Activated CD4-positive, alpha-beta T cell treated with anti-CD3 and anti-CD28 coated beads for 4 hours (primary cell): ENCODE results near the gene NMBR.
"Not testable (repeated sequence)": the region's sequence is repeated elsewhere in the genome, so short reads cannot be mapped to it uniquely, and the experiment has no call there.

Source experiments
- DNase-seq, 2 donors: peaks; one replicate each; pipeline ENCODE4 v3.0.0-alpha.2; 2020

NMBR gene

DNA sequence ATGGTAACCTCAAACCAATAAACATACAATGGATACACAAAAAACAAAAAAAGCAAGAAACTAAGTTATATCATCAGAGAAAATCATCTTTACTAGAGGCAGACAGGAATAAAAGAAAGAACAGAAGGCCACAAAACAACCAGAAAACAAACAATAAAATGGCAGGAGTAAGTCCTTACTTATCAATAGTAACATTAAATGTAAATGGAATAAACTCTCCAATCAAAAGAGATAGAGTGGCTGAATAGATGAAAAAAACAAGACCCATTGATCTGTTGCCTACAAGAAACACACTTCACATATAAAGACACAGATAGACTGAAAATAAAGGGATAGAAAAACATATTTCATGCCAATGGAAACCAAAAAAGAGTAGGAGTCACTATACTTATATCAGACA, 95.5 kb downstream of the NMBR start:
- DNase-seq, result no peak

DNA sequence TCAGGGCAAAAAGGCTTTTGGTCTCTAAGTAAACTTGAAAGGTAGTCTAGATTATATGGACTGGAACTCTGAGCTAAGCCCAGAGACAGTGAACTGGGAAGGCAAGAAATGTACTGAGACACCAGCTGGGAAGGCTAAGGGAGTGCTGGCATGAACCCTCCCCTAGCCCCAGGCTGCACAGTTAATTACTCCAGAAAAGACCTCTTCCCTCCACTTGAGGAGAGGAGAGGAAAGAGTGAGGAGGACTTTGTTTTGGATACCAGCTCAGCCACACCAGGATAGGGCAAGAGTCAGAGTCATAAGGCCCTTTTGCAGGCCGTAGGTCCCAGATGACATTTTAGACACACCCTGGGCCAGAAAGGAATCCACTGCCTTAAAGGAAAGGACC, 98.3 kb downstream of the NMBR start:
- no peak for DNase-seq

DNA sequence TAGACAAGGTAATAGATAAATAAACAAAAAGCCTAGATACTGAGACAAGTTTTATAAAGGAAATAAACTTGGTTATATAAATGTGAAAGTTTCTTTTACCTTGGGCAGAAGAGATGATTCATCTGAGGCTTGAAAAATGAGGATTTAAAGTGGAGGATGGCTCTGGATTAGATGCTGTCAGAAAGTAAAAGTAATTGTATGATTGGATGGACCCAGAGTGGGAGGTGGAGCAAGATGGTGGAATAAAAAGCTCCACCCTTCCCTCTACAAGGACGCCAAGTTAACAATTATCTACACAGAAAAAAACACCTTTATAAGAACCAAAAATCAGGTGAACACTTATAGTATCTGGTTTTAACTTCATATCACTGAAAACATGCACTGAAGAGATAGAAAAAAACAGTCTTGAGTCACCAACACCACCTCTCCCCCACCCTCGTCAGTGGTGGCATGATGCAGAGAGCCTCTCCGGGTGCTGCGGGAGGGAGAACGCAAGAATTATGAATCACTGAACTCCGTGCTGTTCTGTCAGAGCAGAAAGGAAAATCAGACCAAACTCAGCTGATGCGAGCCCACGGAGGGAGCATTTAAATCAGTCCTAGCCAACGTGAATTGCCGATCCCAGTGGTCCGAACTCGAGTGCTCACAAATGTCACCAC, 98.9 kb downstream of the NMBR start:
- no peak for DNase-seq

DNA sequence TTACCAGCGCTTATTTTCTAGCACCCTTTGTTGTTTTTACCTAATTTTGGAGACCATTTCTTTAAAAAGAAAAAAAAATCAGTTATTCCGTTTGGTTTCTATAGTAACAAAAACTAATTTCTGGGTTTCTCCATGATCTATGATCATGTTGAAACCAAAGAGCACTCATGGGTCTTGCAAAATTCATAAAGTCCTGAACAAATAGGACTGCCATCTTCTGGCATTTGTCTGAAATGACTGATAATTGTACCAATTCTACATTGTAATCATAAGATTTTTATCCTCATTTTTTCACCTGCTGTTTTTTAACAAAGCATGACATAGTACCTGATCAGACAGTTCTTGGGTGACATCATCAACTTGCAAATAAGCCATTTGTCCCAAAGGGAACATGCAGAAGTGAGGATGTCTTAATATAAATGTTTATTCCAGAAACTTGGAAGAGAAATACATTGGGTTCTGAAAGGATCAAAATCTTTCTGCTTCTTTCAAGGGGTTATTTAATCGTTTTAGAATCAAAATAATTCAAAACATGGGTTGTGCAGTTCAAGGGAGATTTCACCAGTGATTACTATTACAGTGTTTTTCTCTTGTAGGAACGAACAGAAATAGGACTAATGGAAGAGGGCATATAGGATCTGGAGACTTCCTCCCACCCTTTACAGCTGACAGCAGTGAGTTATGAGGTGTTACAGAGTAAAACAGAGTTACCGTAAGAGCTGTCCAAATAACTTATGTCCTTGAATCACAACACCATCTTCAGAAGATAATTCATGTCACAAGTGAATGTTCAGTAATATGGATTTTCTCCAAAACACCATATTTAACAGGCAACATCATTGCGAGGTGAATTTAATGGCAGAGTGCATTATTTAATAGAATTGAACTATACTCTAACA, 101.3 kb downstream of the NMBR start:
- DNase-seq, result no peak

DNA sequence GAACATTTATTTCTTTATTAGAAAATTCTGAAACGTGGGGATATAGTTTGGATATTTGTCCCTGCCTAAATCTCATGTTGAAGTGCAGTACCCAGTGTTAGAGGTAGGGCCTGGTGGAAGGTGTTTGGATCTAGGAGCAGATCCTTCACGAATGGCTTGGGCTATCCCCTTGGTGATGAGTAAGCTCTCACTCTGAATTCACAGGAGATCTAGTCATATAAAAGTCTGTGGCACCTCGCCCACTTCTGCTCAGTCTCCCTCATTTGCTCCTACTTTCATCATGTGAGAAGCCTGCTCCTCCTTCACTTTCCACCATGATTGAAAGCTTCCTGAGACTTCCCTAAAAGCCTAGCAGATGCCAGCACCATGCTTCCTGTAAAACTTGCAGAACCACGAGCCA, 111.0 kb downstream of the NMBR start:
- DNase-seq, result no peak

DNA sequence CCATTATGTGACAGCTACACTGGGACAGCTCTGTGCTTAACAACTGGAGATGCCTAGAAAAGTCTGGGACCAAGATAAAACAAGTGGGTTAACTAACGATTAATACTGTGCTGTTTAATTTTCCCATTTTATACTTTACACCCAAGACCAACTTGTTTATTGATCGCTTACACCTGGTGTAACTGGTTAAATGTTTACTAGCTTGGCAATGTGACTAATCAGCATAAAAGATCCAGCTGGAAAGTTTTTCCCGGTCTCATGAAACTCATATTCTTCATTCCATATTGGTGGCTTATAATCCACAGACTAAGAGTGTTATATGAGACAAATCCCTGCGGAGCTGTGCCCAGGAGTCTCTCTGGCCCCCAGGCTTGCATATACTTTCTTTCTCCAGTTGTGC, 115.9 kb downstream of the NMBR start:
- no peak for DNase-seq

DNA sequence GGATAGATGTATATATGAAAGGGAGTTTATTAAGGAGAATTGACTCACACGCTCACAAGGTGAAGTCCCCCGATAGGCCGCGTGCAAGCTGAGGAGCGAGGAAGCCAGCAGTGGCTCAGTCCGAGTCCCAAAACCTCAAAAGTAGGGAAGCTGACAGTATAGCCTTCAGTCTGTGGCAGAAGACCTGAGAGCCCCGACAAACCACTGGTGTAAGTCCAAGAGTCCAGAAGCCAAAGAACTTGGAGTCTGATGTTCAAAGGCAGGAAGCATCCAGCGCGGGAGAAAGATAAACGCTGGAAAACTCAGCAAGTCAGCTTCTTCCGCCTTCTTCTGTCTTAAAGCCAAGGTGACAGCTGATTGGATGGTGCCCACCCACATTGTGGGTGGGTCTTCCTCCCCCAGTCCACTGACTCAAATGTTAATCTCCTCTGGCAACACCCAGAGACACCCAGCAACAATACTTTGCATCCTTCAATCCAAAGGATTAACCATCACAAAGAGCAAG, 116.8 kb downstream of the NMBR start:
- no peak for DNase-seq

DNA sequence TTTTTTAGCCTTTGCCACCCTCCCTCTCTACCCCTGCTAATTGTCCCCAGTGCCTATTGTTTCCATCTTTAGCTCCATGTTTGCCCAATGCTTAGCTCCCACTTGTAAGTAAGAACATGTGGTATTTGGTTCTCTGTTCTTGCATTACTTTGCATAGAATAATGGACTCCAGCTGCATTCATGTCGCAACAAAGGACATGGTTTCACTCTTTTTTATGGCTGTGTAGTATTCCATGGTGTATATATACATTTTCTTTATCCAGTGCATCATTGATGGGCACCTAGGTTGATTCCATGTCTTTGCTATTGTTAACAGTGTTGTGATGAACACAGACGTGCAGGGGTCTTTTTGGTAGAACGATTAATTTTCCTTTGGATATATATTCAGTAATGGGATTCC, 118.4 kb downstream of the NMBR start:
- no peak for DNase-seq

DNA sequence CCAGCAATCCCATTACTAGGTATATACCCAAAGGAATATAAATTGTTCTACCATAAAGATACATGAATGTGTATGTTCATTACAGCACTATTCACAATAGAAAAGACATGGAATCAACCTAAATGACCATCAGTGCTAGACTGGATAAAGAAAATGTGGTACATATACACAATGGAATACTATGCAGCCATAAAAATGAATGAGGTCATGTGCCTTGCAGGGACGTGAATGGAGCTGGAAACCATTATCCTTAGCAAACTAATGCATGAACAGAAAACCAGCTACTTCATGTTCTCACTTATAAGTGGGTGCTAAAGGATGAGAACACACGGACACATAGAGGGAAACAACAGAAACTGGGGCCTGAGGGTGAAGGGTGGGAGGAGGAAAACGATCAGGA, 119.1 kb downstream of the NMBR start:
- DNase-seq, result not testable (repeated sequence)

DNA sequence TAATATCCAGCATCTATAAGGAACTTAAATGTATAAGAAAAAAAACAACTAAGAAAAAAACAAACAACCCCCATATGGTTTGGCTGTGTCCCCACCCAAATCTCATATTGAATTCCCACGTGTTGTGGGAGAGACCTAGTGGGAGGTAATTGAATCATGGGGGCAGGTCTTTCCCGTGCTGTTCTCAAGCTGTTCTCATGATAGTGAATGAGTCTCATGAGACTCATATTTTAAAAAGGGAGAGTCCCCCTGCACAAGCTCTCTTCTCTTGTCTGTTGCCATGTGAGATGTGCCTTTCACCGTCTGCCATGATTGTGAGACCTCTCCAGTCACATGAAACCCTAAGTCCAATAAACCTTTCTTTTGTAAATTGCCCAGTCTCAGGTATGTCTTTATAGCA, 119.8 kb downstream of the NMBR start:
- no peak for DNase-seq

DNA sequence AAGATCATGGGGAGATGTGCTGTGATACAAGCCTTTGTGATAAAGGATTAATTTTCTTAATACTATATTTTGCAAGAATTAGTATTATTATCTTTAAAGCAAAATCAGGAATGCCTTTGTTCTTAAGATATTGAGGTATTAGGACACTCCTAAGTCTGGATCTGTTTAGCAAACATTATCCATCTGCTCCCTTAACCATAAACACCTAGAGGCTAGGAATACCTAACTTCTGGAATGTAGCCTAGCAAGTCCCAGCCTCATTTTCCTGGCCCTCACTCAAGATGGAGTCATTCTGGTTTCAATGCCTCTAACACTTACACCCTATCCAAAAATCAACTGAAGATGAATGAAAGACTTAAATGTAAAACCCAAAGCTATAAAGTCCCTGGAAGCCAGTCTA, 120.5 kb downstream of the NMBR start:
- no peak for DNase-seq
